HFFc6 (cell line): ENCODE measurements around the gene ZNF407. TPM values are rescaled to one million over a fixed set of nuclear protein-coding genes. Genes with fewer than 3 reads are reported as not detected.

ENCODE experiments used
- DNase-seq: peaks from one replicate; pipeline ENCODE4 v3.0.0-alpha.2; 2018
- H3K27ac Mint-ChIP-seq: 2 replicates; pipeline ENCODE4 v1.8.0; 2020; ENCODE audit warnings: mild to moderate bottlenecking, mixed read lengths
- H3K27me3 Mint-ChIP-seq: 2 replicates; pipeline ENCODE4 v1.8.0; 2021; ENCODE audit warnings: mild to moderate bottlenecking, moderate library complexity, mixed read lengths; ENCODE audit not compliant: insufficient read depth
- H3K36me3 Mint-ChIP-seq: 2 replicates; pipeline ENCODE4 v1.8.0; 2021; ENCODE audit warnings: low read depth, mixed read lengths
- H3K4me1 Mint-ChIP-seq: 2 replicates; pipeline ENCODE4 v1.8.0; 2020; ENCODE audit warnings: low read depth, mixed read lengths
- H3K4me3 Mint-ChIP-seq: 2 replicates; pipeline ENCODE4 v1.8.0; 2020; ENCODE audit warnings: mild to moderate bottlenecking, moderate library complexity, mixed read lengths
- H3K9me3 Mint-ChIP-seq: 2 replicates; pipeline ENCODE4 v1.8.0; 2020; ENCODE audit warnings: mild to moderate bottlenecking, mixed read lengths
- long read RNA-seq: library from polyadenylated mRNA; unstranded; transcript quantifications from one replicate; pipeline ENCODE4 v2.0.0, GENCODE V29; 2019
- total RNA-seq, 6 experiments: library from RNA; stranded (reverse); fragmentation: NEBNext Ultra II Directional; extraction: Animal tissue kit (Norgen Biotek cat#: 25700); gene quantifications; 2 replicates in 1 of 6; 3 replicates in 5 of 6; pipeline ENCODE4 v1.2.3, GENCODE V29; 2021
- TF ChIP-seq, protein P1 (sequence below): fragments of 200-600 bp; sonication (generic); IDR thresholded peaks from 2 replicates; pipeline ENCODE4 v1.5.0; 2021; ENCODE audit warnings: antibody characterized with exemption, mild to moderate bottlenecking

Gene ZNF407, protein sequence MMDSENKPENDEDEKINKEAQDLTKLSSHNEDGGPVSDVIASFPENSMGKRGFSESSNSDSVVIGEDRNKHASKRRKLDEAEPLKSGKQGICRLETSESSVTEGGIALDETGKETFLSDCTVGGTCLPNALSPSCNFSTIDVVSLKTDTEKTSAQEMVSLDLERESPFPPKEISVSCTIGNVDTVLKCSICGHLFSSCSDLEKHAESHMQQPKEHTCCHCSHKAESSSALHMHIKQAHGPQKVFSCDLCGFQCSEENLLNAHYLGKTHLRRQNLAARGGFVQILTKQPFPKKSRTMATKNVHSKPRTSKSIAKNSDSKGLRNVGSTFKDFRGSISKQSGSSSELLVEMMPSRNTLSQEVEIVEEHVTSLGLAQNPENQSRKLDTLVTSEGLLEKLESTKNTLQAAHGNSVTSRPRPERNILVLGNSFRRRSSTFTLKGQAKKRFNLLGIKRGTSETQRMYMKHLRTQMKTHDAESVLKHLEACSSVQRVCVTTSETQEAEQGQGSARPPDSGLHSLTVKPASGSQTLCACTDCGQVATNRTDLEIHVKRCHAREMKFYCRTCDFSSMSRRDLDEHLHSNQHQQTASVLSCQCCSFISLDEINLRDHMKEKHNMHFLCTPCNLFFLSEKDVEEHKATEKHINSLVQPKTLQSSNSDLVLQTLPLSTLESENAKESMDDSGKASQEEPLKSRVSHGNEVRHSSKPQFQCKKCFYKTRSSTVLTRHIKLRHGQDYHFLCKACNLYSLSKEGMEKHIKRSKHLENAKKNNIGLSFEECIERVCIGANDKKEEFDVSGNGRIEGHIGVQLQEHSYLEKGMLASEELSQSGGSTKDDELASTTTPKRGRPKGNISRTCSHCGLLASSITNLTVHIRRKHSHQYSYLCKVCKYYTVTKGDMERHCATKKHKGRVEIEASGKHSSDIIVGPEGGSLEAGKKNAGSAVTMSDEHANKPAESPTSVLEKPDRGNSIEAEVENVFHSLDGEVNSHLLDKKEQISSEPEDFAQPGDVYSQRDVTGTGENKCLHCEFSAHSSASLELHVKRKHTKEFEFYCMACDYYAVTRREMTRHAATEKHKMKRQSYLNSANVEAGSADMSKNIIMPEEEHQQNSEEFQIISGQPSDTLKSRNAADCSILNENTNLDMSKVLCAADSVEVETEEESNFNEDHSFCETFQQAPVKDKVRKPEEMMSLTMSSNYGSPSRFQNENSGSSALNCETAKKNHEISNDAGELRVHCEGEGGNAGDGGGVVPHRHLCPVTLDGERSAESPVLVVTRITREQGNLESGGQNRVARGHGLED (N-terminal part only)
- total RNA-seq = 1 to 10 TPM; 7.9 to 9.7 (median 9.1) TPM
- long read RNA-seq, full-length matches to known transcripts = 1 of 4 reads
- long read RNA-seq, partial matches to known transcripts = 0 of 4 reads
- long read RNA-seq, other reads (novel, unspliced or antisense) = 3 of 4 reads

DNA sequence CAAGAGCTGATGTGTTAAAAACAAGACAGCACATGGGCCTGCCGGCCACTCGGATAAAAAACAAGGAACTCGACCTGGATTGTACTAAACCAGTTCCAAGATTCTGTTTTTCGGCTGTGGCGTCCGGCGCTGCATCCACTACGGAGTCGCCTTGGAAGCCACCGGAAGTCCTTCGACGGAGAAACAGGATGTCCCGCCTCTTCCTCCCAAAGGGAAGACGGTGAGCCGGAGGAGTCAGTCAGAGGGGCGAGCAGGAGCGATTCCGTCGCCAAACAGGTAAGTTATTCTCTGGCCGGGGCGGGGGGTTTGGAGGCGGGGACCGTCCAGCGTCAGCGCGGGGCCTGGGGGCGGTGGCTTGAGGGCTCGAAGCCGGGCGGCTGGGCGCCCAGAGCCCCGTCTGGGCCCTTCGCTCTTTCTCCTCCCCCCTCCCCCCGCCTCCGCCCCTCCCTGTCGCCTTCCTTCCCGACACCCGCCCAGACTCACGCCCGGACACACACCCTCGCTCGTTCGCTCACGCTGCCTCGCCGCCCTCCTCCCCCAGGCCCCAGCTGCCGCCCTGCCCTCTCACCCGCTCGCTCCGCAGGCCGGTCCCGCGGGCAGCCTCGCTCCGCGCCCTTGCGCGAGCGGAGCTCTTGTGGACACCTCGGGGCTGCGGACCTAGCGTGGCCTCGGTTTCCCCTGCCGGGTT lies at the start of gene ZNF407:
Gene ZNF407 (plus strand): TSS at position 209 of the 688 bp plus-strand sequence. CDS start 33,150 bp downstream, outside the sequence.
- Mint-ChIP-seq H3K27me3 (peaks cover 2% of the 10 kb centered on the region), H3K4me1 (peaks cover 47% of the 10 kb centered on the region), H3K9me3 (no peaks in the 10 kb centered on the region), H3K27ac (peak within 1 kb of the TSS; percentile 98), H3K36me3 (peaks cover 45% of the 10 kb centered on the region), H3K4me3 (peak within 1 kb of the TSS; percentile 98)
- DNase-seq = peak; percentile 87
- TF ChIP-seq, protein P1, sequence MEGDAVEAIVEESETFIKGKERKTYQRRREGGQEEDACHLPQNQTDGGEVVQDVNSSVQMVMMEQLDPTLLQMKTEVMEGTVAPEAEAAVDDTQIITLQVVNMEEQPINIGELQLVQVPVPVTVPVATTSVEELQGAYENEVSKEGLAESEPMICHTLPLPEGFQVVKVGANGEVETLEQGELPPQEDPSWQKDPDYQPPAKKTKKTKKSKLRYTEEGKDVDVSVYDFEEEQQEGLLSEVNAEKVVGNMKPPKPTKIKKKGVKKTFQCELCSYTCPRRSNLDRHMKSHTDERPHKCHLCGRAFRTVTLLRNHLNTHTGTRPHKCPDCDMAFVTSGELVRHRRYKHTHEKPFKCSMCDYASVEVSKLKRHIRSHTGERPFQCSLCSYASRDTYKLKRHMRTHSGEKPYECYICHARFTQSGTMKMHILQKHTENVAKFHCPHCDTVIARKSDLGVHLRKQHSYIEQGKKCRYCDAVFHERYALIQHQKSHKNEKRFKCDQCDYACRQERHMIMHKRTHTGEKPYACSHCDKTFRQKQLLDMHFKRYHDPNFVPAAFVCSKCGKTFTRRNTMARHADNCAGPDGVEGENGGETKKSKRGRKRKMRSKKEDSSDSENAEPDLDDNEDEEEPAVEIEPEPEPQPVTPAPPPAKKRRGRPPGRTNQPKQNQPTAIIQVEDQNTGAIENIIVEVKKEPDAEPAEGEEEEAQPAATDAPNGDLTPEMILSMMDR = no peak

- peaks cover 13% of the 10 kb centered on the region for H3K27me3 Mint-ChIP-seq
- peaks cover 14% of the 10 kb centered on the region for H3K4me1 Mint-ChIP-seq
- peaks cover 25% of the 10 kb centered on the region for H3K9me3 Mint-ChIP-seq
- H3K27ac Mint-ChIP-seq = no peak overlapping the region
- DNase-seq = no peak
- peaks cover 16% of the 10 kb centered on the region for H3K36me3 Mint-ChIP-seq
- no peak overlapping the region for H3K4me3 Mint-ChIP-seq
- TF ChIP-seq, protein P1 = no peak
These were observed 48.0 kb upstream of the ZNF407 start for GRCh38 chr18:74549591-74550104.

- Mint-ChIP-seq H3K27me3 (peaks cover 18% of the 10 kb centered on the region), H3K9me3 (peaks cover 25% of the 10 kb centered on the region), H3K4me1 (peaks cover 14% of the 10 kb centered on the region), H3K36me3 (peaks cover 16% of the 10 kb centered on the region), H3K4me3 (no peak overlapping the region), H3K27ac (no peak overlapping the region)
- TF ChIP-seq, protein P1 = no peak
- DNase-seq = no peak
These were observed 46.8 kb upstream of the ZNF407 start for GRCh38 chr18:74550886-74551285.

DNA sequence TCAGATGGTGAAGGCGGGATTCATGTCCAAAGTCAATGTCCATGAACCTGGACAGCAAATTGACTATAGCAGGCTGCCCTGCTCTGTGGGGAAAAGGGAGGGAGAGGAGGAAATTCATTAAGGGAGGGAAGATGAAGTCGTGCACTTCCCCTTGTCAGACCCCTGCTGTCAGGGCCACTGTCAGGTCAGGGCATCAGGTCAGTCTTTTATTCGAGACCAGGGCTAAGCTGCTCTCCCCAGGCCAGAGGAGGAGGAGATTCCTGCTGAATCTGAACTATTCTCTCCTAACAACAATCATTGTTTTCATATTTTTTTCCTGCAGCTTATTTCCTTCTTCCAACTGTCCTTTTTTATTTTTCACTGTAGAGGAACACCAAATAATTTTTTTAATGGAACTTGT lies 46.2 kb upstream of the ZNF407 start:
- Mint-ChIP-seq H3K36me3 (peaks cover 16% of the 10 kb centered on the region), H3K4me3 (no peak overlapping the region), H3K4me1 (peaks cover 12% of the 10 kb centered on the region), H3K27me3 (peaks cover 20% of the 10 kb centered on the region), H3K27ac (no peak overlapping the region), H3K9me3 (peaks cover 25% of the 10 kb centered on the region)
- no peak for DNase-seq
- TF ChIP-seq, protein P1 = no peak
